Endothelial cell of umbilical vein (primary cell): ENCODE results near the gene CATSPER3. TPM values are rescaled to one million over a fixed set of nuclear protein-coding genes. Genes with fewer than 3 reads are reported as not detected.

ENCODE experiments used
- BruUV-seq: library from RNA; stranded (reverse); fragments of 400-500 nt; replicated peaks from 2 replicates; lab custom pipeline; 2021; lab: Mats Ljungman, UMichigan
- CTCF ChIA-PET: fragments of 300-600, 350-600 bp; sonication (Branson Sonifier 250); formaldehyde crosslinking; loops from one replicate; lab custom pipeline; 2021; ENCODE audit warnings: antibody characterized with exemption, inconsistent platforms; lab: Charles Lee
- POLR2A ChIA-PET: fragments of 300-600, 350-600 bp; sonication (Branson Sonifier 250); formaldehyde crosslinking; loops from one replicate; lab custom pipeline; 2021; ENCODE audit warnings: antibody characterized with exemption, inconsistent platforms; lab: Charles Lee
- DNase-seq: peaks from one replicate; pipeline ENCODE4 v3.0.0-alpha.2; 2011; ENCODE audit warnings: low read depth, low spot score
- FAIRE-seq: peaks from 2 replicates; lab custom pipeline; 2011; peaks lifted over from hg19 to GRCh38; lab: Jason Lieb, UNC
- H2AFZ ChIP-seq: 2 replicates; pipeline ENCODE4 v1.6.0; 2012; ENCODE audit warnings: low read depth, low read length, control low read depth, inconsistent platforms
- H3K27ac ChIP-seq: 2 replicates; pipeline ENCODE4 v1.5.1; 2011; ENCODE audit warnings: low read depth, mild to moderate bottlenecking, control low read depth, low read length, moderate library complexity; ENCODE audit not compliant: insufficient read depth
- H3K27me3 ChIP-seq, 2 experiments: 2 replicates each; pipeline versions ENCODE4 v1.6.0 to v1.6.1; 2011; ENCODE audit warnings: low read length in 2 of 2, mixed read lengths in 1 of 2; ENCODE audit not compliant: control insufficient read depth in 2 of 2, insufficient read depth in 2 of 2
- H3K36me3 ChIP-seq, 2 experiments: 2 replicates in 1 of 2; 3 replicates in 1 of 2; pipeline ENCODE4 v1.5.1; 2011; ENCODE audit warnings: low read length in 2 of 2, mild to moderate bottlenecking in 1 of 2, moderate library complexity in 1 of 2; ENCODE audit not compliant: control insufficient read depth in 2 of 2, insufficient read depth in 2 of 2; ENCODE audit errors: extremely low read depth in 1 of 2
- H3K4me1 ChIP-seq: 3 replicates; pipeline ENCODE4 v1.5.1; 2011; ENCODE audit warnings: mild to moderate bottlenecking, low read length; ENCODE audit not compliant: control insufficient read depth, insufficient read depth; ENCODE audit errors: extremely low read depth
- H3K4me2 ChIP-seq: 2 replicates; pipeline ENCODE4 v1.6.1; 2011; ENCODE audit warnings: low read length, control low read depth, mixed read lengths; ENCODE audit not compliant: insufficient read depth
- H3K4me3 ChIP-seq, 3 experiments: fragments of 200-600 bp in 1 of 3; sonication (generic), shearing (Covaris generic) in 1 of 3; replicated peaks in 1 of 3; 2 replicates each; pipeline ENCODE4 v1.5.1; 2011 to 2016; ENCODE audit warnings: control low read depth in 3 of 3, low read length in 3 of 3, mild to moderate bottlenecking in 2 of 3, inconsistent platforms in 1 of 3, low read depth in 1 of 3, moderate library complexity in 1 of 3; ENCODE audit not compliant: insufficient read depth in 1 of 3
- H3K79me2 ChIP-seq: 2 replicates; pipeline ENCODE4 v1.6.0; 2012; ENCODE audit warnings: low read length, inconsistent platforms; ENCODE audit not compliant: control insufficient read depth, insufficient read depth
- H3K9ac ChIP-seq: replicated peaks from 2 replicates; pipeline ENCODE3; 2011; ENCODE audit warnings: low read length, control low read depth; ENCODE audit not compliant: insufficient read depth; ENCODE audit errors: extremely low read depth
- H3K9me1 ChIP-seq: replicated peaks from 3 replicates; pipeline ENCODE4 v1.6.0; 2011; ENCODE audit warnings: mild to moderate bottlenecking, low read length; ENCODE audit not compliant: control insufficient read depth, insufficient read depth; ENCODE audit errors: extremely low read depth
- H3K9me3 ChIP-seq: replicated peaks from 2 replicates; pipeline ENCODE4 v1.5.1; 2012; ENCODE audit warnings: low read length, inconsistent platforms; ENCODE audit not compliant: control insufficient read depth, insufficient read depth
- H4K20me1 ChIP-seq: replicated peaks from 2 replicates; pipeline ENCODE3; 2011; ENCODE audit warnings: mild to moderate bottlenecking, low read length; ENCODE audit not compliant: control insufficient read depth, insufficient read depth; ENCODE audit errors: extremely low read depth
- CTCF ChIP-seq, 2 donors: IDR thresholded peaks; 1 replicate in 1 of 2; 2 replicates in 1 of 2; pipeline ENCODE4 v1.5.1; 2011; ENCODE audit warnings: low read length in 2 of 2, mild to moderate bottlenecking in 2 of 2, moderate library complexity in 2 of 2, control low read depth in 1 of 2, inconsistent platforms in 1 of 2, low read depth in 1 of 2; ENCODE audit not compliant: insufficient read depth in 1 of 2; ENCODE audit errors: extremely low read depth in 1 of 2
- EZH2 ChIP-seq: IDR thresholded peaks from 2 replicates; pipeline ENCODE4 v1.6.1; 2012; ENCODE audit warnings: borderline replicate concordance, low read depth, mild to moderate bottlenecking, moderate library complexity, low read length, inconsistent platforms; ENCODE audit not compliant: severe bottlenecking
- FOS ChIP-seq: IDR thresholded peaks from 2 replicates; pipeline ENCODE4 v1.6.1; 2011; ENCODE audit warnings: mild to moderate bottlenecking, low read length, moderate library complexity, borderline replicate concordance; ENCODE audit not compliant: insufficient read depth
- GATA2 ChIP-seq: IDR thresholded peaks from 2 replicates; pipeline ENCODE4 v1.7.0; 2011; ENCODE audit warnings: low read depth, mild to moderate bottlenecking, moderate library complexity, mixed read lengths, low read length; ENCODE audit not compliant: insufficient read length, insufficient read depth
- JUN ChIP-seq: IDR thresholded peaks from 2 replicates; pipeline ENCODE4 v1.6.1; 2011; ENCODE audit warnings: borderline replicate concordance, low read depth; ENCODE audit not compliant: insufficient read length, insufficient read depth
- MAX ChIP-seq: IDR thresholded peaks from 2 replicates; pipeline ENCODE4 v1.6.1; 2011; ENCODE audit not compliant: insufficient read depth, insufficient read length
- MYC ChIP-seq: IDR thresholded peaks from one replicate; pipeline ENCODE4 v1.6.1; 2011; ENCODE audit warnings: mild to moderate bottlenecking, low read depth, low read length
- POLR2A ChIP-seq: IDR thresholded peaks from 2 replicates; pipeline ENCODE4 v1.6.1; 2012; ENCODE audit warnings: low read depth, mild to moderate bottlenecking, control low read depth, low read length
- POLR2AphosphoS5 ChIP-seq: IDR thresholded peaks from 2 replicates; pipeline ENCODE4 v1.6.1; 2012; ENCODE audit warnings: low read depth, mild to moderate bottlenecking, control low read depth, low read length, moderate library complexity; ENCODE audit not compliant: insufficient read depth
- dilution Hi-C: fragments of 300-500 bp; cut with MboI; formaldehyde crosslinking; loops from one replicate; pipeline ENCODE4 v1.15.0; 2019; ENCODE audit warnings: low sequenced_read_pairs; ENCODE audit not compliant: extremely low pct_ligation_motif_present
- intact Hi-C: fragments of 100-400 bp; cut with micrococcal nuclease; formaldehyde crosslinking; loops from one replicate; pipeline ENCODE4 v1.10.0; 2022
- polyA plus RNA-seq, 4 experiments: library from polyadenylated mRNA; depleted of rRNA in 3 of 4; stranded (reverse) in 3 of 4; unstranded in 1 of 4; fragments of >200 nt; gene quantifications; 2 replicates each; pipeline versions ENCODE4 v1.2.1 to v1.2.3, GENCODE V29; 2011 to 2012; ENCODE audit warnings: missing spikeins in 1 of 4
- total RNA-seq: library from RNA; stranded (reverse); gene quantifications from 2 replicates; pipeline ENCODE4 v1.2.3, GENCODE V29; 2021

Gene CATSPER3
- total and polyA plus RNA-seq, 2 donors (not counting 3 experiments of a cell fraction or from before 2014, with no cell fraction given), result 0.43 to 0.71 TPM

GRCh38 chr5:135012033-135012588, 44.4 kb downstream of the CATSPER3 start:
- POLR2A ChIA-PET, result no interaction called here
- BruUV-seq, result no TSS peak

More at GRCh38 chr5:135012033-135012588, 44.4 kb downstream of the CATSPER3 start:
- DNase-seq, result no peak
- intact Hi-C loops, result no loop called here
- Histone ChIP-seq H3K4me3 (no peak overlapping the region), H3K36me3 (no peaks in the 10 kb centered on the region), H3K79me2 (no peaks in the 10 kb centered on the region), H3K27me3 (no peaks in the 10 kb centered on the region), H3K9me1 (no peaks in the 10 kb centered on the region), H3K9ac (no peak overlapping the region), H3K4me1 (no peaks in the 10 kb centered on the region), H3K4me2 (no peak overlapping the region), H3K27ac (no peak overlapping the region), H2AFZ (no peak overlapping the region), H3K9me3 (no peaks in the 10 kb centered on the region), H4K20me1 (no peaks in the 10 kb centered on the region)
- dilution Hi-C loops, result no loop called here
- TF ChIP-seq FOS, result no peak
- no peak for TF ChIP-seq JUN
- TF ChIP-seq POLR2AphosphoS5, result no peak
- TF ChIP-seq MYC, result no peak
- TF ChIP-seq MAX, result no peak
- TF ChIP-seq POLR2A, result no peak
- no peak for TF ChIP-seq CTCF (IDR thresholded peaks at IDR 0.05; ENCODE audit: extremely low read depth in 1 of 2, insufficient read depth in 1 of 2, low read depth in 1 of 2, low read length in 2 of 2)
- no peak for TF ChIP-seq EZH2
- no peak for TF ChIP-seq GATA2
- no peak for FAIRE-seq
- CTCF ChIA-PET, result no interaction called here
